DOHH2 (cell line): Measurements from ENCODE around the gene TNS1.

ENCODE experiments used
- H3F3A ChIP-seq: fragments of 200-600 bp; sonication (generic), shearing (Covaris generic); 2 replicates; pipeline ENCODE4 v1.6.0; 2016; ENCODE audit warnings: antibody characterized with exemption, mild to moderate bottlenecking; ENCODE audit not compliant: control insufficient read depth, insufficient read depth
- H3K27ac ChIP-seq: fragments of 200-600 bp; sonication (generic); 2 replicates; pipeline ENCODE4 v1.5.1; 2014; ENCODE audit warnings: low read depth, mild to moderate bottlenecking, low read length, moderate library complexity
- H3K27me3 ChIP-seq: fragments of 200-600 bp; sonication (generic); 2 replicates; pipeline ENCODE4 v1.6.1; 2014; ENCODE audit warnings: mild to moderate bottlenecking, low read length, mixed read lengths; ENCODE audit not compliant: control insufficient read depth
- H3K36me3 ChIP-seq: fragments of 200-600 bp; sonication (generic); 2 replicates; pipeline ENCODE4 v1.6.1; 2014; ENCODE audit warnings: mild to moderate bottlenecking, low read length, moderate library complexity, mixed read lengths; ENCODE audit not compliant: control insufficient read depth
- H3K4me1 ChIP-seq: fragments of 200-600 bp; sonication (generic); 2 replicates; pipeline ENCODE4 v1.6.1; 2014; ENCODE audit warnings: mild to moderate bottlenecking, low read length, mixed read lengths; ENCODE audit not compliant: control insufficient read depth
- H3K4me2 ChIP-seq: fragments of 200-600 bp; sonication (generic); 2 replicates; pipeline ENCODE4 v1.6.0; 2014; ENCODE audit warnings: mild to moderate bottlenecking, low read length, moderate library complexity
- H3K4me3 ChIP-seq: fragments of 200-600 bp; sonication (generic); 2 replicates; pipeline ENCODE4 v1.5.1; 2014; ENCODE audit warnings: mild to moderate bottlenecking, low read length, mixed read lengths
- H3K79me2 ChIP-seq: fragments of 200-600 bp; sonication (generic); 2 replicates; pipeline ENCODE4 v1.6.1; 2014; ENCODE audit warnings: mild to moderate bottlenecking, low read length, mixed read lengths; ENCODE audit not compliant: control insufficient read depth
- H3K9me2 ChIP-seq: fragments of 200-600 bp; sonication (generic); replicated peaks from 2 replicates; pipeline ENCODE4 v1.6.1; 2014; ENCODE audit warnings: mild to moderate bottlenecking, low read length, mixed read lengths; ENCODE audit not compliant: control insufficient read depth
- H3K9me3 ChIP-seq: fragments of 200-600 bp; sonication (generic); 2 replicates; pipeline ENCODE4 v1.6.1; 2014; ENCODE audit warnings: antibody characterized with exemption, low read length, mixed read lengths; ENCODE audit not compliant: control insufficient read depth, insufficient read depth
- H4K20me1 ChIP-seq: fragments of 200-600 bp; sonication (generic); 2 replicates; pipeline ENCODE4 v1.6.0; 2014; ENCODE audit warnings: low read depth, mild to moderate bottlenecking, antibody characterized with exemption, low read length, moderate library complexity; ENCODE audit not compliant: control insufficient read depth, insufficient read depth
- EZH2phosphoT487 ChIP-seq: fragments of 200-600 bp; sonication (generic); IDR thresholded peaks from 2 replicates; pipeline ENCODE4 v1.6.1; 2017; ENCODE audit warnings: borderline replicate concordance, mild to moderate bottlenecking, antibody characterized with exemption, low read length, moderate library complexity, mixed read lengths
- TF ChIP-seq, protein P1 (sequence below): fragments of 200-600 bp; sonication (generic); IDR thresholded peaks from one replicate; pipeline ENCODE4 v1.5.1; 2014; ENCODE audit warnings: antibody characterized with exemption, mild to moderate bottlenecking, low read depth, low read length; ENCODE audit not compliant: poor library complexity, severe bottlenecking

TNS1 gene

DNA sequence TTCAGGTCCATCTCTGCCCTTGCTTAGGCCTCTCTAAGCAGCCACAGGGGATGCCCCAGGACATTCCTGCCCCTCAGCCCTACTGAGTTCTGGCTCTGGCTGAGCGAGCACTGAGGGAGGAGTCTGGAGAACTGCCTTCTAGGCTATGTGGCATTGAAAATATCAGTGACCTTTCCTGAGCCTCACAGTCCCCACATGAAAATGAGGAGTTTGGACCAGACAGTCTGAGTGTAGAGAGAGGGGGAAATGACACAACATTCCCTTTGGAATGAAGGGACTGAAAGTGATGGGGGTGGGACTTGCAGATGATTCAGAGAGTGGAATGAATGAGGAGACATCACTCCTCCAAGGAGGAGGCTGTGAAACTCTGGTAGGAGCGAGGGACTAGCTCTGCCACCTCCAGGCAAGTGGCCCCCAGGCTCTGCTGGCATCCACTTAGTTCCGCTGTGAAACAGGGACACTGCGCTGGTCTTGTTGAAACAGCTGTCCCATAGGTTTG lies 8.0 kb downstream of the TNS1 start:
- no peaks in the 10 kb centered on the region for H3K9me3 ChIP-seq
- no peaks in the 10 kb centered on the region for H3K36me3 ChIP-seq
- no peaks in the 10 kb centered on the region for H3F3A ChIP-seq
- no peak overlapping the region for H3K27ac ChIP-seq
- no peaks in the 10 kb centered on the region; the same call in 1 of the 2 replicates for H4K20me1 ChIP-seq
- H3K27me3 ChIP-seq: no peaks in the 10 kb centered on the region
- H3K4me3 ChIP-seq: no peak overlapping the region
- no peaks in the 10 kb centered on the region for H3K9me2 ChIP-seq
- TF ChIP-seq, protein P1, sequence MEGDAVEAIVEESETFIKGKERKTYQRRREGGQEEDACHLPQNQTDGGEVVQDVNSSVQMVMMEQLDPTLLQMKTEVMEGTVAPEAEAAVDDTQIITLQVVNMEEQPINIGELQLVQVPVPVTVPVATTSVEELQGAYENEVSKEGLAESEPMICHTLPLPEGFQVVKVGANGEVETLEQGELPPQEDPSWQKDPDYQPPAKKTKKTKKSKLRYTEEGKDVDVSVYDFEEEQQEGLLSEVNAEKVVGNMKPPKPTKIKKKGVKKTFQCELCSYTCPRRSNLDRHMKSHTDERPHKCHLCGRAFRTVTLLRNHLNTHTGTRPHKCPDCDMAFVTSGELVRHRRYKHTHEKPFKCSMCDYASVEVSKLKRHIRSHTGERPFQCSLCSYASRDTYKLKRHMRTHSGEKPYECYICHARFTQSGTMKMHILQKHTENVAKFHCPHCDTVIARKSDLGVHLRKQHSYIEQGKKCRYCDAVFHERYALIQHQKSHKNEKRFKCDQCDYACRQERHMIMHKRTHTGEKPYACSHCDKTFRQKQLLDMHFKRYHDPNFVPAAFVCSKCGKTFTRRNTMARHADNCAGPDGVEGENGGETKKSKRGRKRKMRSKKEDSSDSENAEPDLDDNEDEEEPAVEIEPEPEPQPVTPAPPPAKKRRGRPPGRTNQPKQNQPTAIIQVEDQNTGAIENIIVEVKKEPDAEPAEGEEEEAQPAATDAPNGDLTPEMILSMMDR: no peak
- TF ChIP-seq EZH2phosphoT487: no peak
- no peak overlapping the region for H3K4me2 ChIP-seq
- H3K79me2 ChIP-seq: no peaks in the 10 kb centered on the region
- no peaks in the 10 kb centered on the region for H3K4me1 ChIP-seq

DNA sequence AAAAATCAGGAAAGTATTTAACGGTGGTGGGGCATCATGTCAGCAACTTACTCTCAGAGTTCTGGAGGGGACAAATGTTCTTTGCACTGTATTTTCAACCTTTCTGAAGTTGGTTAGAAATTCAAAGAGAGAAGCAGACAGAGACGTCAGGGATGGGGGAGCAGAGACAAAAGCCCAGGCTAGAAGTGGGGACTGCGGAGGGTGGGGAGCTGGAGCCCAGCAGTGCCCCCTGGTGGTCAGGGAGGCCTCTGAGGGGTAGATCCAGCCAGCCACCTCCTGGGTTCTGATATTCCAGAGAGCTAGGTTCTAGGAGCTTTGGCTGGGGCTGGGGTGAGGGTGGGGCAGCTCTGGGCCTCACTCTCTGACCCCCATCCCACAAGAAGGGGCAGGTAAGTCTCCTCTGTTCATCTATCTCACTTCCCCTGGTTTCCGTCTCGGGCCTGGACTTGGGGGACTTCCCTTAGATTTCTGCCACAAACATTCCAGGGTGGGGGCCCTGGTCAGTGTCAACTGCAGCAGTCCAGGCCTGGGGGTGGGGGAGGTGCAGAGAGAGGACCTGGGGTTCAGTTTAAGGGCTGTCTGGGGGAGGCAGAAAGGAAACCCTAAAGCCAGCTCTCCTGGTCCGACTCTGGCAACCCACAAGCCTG lies 8.9 kb downstream of the TNS1 start:
- Histone ChIP-seq H3F3A (no peaks in the 10 kb centered on the region), H3K9me2 (no peaks in the 10 kb centered on the region), H3K4me3 (no peak overlapping the region), H3K4me2 (no peak overlapping the region), H4K20me1 (no peaks in the 10 kb centered on the region; the same call in 1 of the 2 replicates), H3K79me2 (no peaks in the 10 kb centered on the region), H3K4me1 (no peaks in the 10 kb centered on the region), H3K9me3 (no peaks in the 10 kb centered on the region), H3K27ac (no peak overlapping the region), H3K36me3 (no peaks in the 10 kb centered on the region), H3K27me3 (no peaks in the 10 kb centered on the region)
- TF ChIP-seq, protein P1: peak; percentile 88
- no peak for TF ChIP-seq EZH2phosphoT487

DNA sequence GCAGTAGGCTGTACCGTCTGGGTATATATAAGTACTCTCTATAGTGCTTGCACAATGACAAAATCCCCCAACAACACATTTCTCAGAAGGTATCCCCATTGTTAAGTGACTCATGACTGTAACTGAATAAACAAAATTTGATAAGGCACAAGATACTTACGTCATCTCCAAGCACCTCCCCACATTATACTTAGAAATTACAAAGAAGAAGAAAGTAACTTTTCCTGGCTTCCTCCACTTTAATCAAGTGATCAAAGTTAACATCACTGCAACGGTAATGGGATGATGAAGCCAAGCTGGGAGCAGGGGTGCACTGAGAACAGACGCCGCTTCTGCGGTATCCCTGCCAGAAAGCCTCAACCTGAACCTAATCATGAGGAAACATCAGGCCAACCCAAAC lies 9.7 kb downstream of the TNS1 start:
- Histone ChIP-seq H3K9me3 (no peaks in the 10 kb centered on the region), H3K9me2 (no peaks in the 10 kb centered on the region), H3K27me3 (no peaks in the 10 kb centered on the region), H3K4me2 (no peak overlapping the region), H3K27ac (no peak overlapping the region), H3F3A (no peaks in the 10 kb centered on the region), H3K79me2 (no peaks in the 10 kb centered on the region), H4K20me1 (no peaks in the 10 kb centered on the region; the same call in 1 of the 2 replicates), H3K36me3 (no peaks in the 10 kb centered on the region), H3K4me1 (no peaks in the 10 kb centered on the region), H3K4me3 (no peak overlapping the region)
- TF ChIP-seq, protein P1: no peak
- no peak for TF ChIP-seq EZH2phosphoT487
